ENCODE measurements around the gene SRC. TPM values are rescaled to one million over a fixed set of nuclear protein-coding genes. Genes with fewer than 3 reads are reported as not detected.

The SRC gene
- total RNA-seq, 1 donor from 2014 or later = 64.0 TPM

- Histone ChIP-seq H3K4me3 (no peak overlapping the region), H3K4me1 (no peaks in the 10 kb centered on the region), H3K27ac (no peak overlapping the region), H3K27me3 (peaks cover 22% of the 10 kb centered on the region), H3K36me3 (no peaks in the 10 kb centered on the region), H3K9me3 (no peaks in the 10 kb centered on the region)
- DNase-seq (no peak), ATAC-seq (no peak)
- intact Hi-C loops (cut with DNase I) = no loop called here
- TF ChIP-seq, protein P1, sequence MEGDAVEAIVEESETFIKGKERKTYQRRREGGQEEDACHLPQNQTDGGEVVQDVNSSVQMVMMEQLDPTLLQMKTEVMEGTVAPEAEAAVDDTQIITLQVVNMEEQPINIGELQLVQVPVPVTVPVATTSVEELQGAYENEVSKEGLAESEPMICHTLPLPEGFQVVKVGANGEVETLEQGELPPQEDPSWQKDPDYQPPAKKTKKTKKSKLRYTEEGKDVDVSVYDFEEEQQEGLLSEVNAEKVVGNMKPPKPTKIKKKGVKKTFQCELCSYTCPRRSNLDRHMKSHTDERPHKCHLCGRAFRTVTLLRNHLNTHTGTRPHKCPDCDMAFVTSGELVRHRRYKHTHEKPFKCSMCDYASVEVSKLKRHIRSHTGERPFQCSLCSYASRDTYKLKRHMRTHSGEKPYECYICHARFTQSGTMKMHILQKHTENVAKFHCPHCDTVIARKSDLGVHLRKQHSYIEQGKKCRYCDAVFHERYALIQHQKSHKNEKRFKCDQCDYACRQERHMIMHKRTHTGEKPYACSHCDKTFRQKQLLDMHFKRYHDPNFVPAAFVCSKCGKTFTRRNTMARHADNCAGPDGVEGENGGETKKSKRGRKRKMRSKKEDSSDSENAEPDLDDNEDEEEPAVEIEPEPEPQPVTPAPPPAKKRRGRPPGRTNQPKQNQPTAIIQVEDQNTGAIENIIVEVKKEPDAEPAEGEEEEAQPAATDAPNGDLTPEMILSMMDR (IDR thresholded peaks at IDR 0.05) = no peak
Observed at GRCh38 chr20:37425103-37425625, 79.2 kb downstream of the SRC start.

GRCh38 chr20:37426106-37426505 is 80.2 kb downstream of the SRC start:
- Histone ChIP-seq H3K36me3 (no peaks in the 10 kb centered on the region), H3K27me3 (peaks cover 26% of the 10 kb centered on the region), H3K9me3 (no peaks in the 10 kb centered on the region), H3K4me3 (no peak overlapping the region), H3K4me1 (no peaks in the 10 kb centered on the region), H3K27ac (no peak overlapping the region)
- DNase-seq (no peak), ATAC-seq (no peak)
- intact Hi-C loops (cut with DNase I) = no loop called here
- TF ChIP-seq, protein P1 (IDR thresholded peaks at IDR 0.05) = no peak

GRCh38 chr20:37426978-37427377 is 81.0 kb downstream of the SRC start:
- DNase-seq = no peak
- H3K36me3 ChIP-seq = no peaks in the 10 kb centered on the region
- peaks cover 31% of the 10 kb centered on the region for H3K27me3 ChIP-seq
- TF ChIP-seq, protein P1 (IDR thresholded peaks at IDR 0.05) = no peak
- ATAC-seq = no peak
- H3K27ac ChIP-seq = no peak overlapping the region
- H3K4me3 ChIP-seq = no peak overlapping the region
- H3K9me3 ChIP-seq = no peaks in the 10 kb centered on the region
- intact Hi-C loops (cut with DNase I) = no loop called here
- no peaks in the 10 kb centered on the region for H3K4me1 ChIP-seq

DNA sequence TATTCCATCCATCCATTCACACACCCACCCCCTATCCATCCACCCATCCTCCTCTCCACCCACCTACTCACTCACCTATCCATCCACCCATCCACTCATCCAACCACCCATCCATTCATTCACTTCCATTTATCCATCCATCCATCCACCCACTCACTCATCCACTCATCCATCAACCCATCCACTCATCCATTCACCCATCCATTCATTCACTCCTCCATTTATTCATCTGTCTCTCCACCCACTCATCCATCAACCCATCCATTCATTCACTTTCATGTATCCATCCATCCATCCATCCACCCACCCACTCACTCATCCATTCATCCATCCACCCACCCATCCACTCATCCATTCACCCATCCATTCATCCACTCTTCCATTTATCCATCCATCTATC is 84.1 kb downstream of the SRC start:
- Histone ChIP-seq H3K36me3 (no peaks in the 10 kb centered on the region), H3K4me3 (no peak overlapping the region), H3K4me1 (no peaks in the 10 kb centered on the region), H3K27me3 (peaks cover 10% of the 10 kb centered on the region), H3K9me3 (no peaks in the 10 kb centered on the region), H3K27ac (no peak overlapping the region)
- ATAC-seq = no peak
- intact Hi-C loops (cut with DNase I) = no loop called here
- no peak for DNase-seq
- TF ChIP-seq, protein P1 (IDR thresholded peaks at IDR 0.05) = no peak

DNA sequence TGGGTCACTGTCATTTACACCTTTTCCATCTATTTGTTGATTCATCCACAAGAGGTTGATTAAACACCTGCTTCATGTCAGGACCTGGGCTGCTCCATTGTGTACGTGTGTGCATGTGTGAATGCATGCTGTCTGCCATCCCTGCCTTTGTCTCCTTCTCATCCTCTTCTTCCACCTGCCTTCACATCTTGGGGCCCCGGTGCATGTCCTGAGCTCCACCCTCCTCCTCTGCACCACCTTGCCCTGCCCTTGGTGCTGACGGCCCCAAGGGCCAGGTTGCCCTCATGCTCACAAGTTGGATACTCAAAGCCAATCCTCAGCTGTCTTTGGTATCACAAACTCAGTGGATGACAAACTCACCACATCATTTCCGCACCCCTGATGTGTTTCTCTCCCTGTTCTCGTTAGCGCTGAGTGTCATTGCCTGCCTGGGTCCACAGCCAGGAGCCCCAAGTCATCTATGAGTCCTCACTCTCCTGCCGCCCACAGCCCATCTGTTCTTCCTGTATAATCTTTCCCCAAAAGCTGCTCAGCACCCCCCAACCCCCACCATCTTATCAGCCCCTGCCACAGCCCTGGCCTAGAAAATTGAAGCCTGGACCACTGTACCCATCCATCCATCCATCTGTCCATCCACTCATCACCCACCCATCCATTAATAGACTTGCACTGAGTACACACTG is 85.0 kb downstream of the SRC start:
- intact Hi-C loops (cut with DNase I) = no loop called here
- DNase-seq (no peak), ATAC-seq (no peak)
- Histone ChIP-seq H3K4me3 (no peak overlapping the region), H3K27ac (no peak overlapping the region), H3K9me3 (no peaks in the 10 kb centered on the region), H3K4me1 (no peaks in the 10 kb centered on the region), H3K36me3 (no peaks in the 10 kb centered on the region), H3K27me3 (peaks cover 9% of the 10 kb centered on the region)
- TF ChIP-seq, protein P1 (IDR thresholded peaks at IDR 0.05) = no peak

Data from upper lobe of right lung (tissue), 1 donor.